ENCODE results near the gene ASTE1.

GRCh38 chr3:130963878-130964277 lies 62.7 kb downstream of the ASTE1 start:
- TF ChIP-seq CTCF (IDR thresholded peaks at IDR 0.05) (no peak), POLR2A (IDR thresholded peaks at IDR 0.05) (no peak)
